ENCODE measurements around the gene PCDH11X.
"Not testable (repeated sequence)": the region's sequence is repeated elsewhere in the genome, so short reads cannot be mapped to it uniquely, and the experiment has no call there.

GRCh38 chrX:91817537-91817936 lies 38.4 kb downstream of the PCDH11X start:
- not testable (repeated sequence) for TF ChIP-seq CTCF (conservative IDR thresholded peaks at IDR 0.05 in 1 of 2, IDR thresholded peaks at IDR 0.05 in 1 of 2; ENCODE audit: low read depth in 1 of 2, low read length in 2 of 2); EZH2 (IDR thresholded peaks at IDR 0.05; ENCODE audit: low read length, missing control alignments)
